A673 (cell line): ENCODE measurements around the gene EYS.

Source experiments
- CTCF ChIP-seq: fragments of 300-800, 200-600 bp; sonication (generic); conservative IDR thresholded peaks from 2 replicates; pipeline ENCODE4 v1.5.1; 2017; ENCODE audit warnings: low read depth, mild to moderate bottlenecking, antibody characterized with exemption, low read length, moderate library complexity, mixed read lengths
- EZH2 ChIP-seq: fragments of 200-600 bp; sonication (generic); IDR thresholded peaks from 2 replicates; pipeline ENCODE4 v1.6.1; 2017; ENCODE audit warnings: borderline replicate concordance, low read depth, mild to moderate bottlenecking, mixed read lengths, antibody characterized with exemption, low read length; ENCODE audit not compliant: poor library complexity, severe bottlenecking

DNA sequence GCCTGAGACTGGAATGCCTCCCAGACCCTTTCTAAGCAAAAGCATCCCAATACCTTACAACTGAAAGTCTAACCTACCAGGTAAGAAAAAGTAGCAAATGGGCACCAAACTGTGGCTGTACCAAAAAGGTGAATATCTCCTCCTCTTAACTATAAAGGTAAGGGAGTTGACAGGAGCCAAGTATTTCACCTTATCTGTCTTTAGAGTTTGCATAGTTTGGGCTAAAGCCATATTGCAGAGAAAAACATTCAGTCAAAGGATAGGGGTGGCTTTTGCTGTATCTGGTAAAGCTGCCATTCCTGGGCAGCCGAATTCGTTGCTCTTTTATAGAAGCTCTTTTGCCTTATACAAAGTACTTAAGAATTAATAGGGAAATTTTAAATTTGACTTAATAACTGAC, 2033.3 kb downstream of the EYS start:
- no peak for TF ChIP-seq CTCF
- TF ChIP-seq EZH2 = no peak
